ENCODE measurements around the gene MGLL. TPM values are rescaled to one million over a fixed set of nuclear protein-coding genes. Genes with fewer than 3 reads are reported as not detected.
A peak's percentile ranks its signal among the peaks of the same experiment; 100 is the strongest.

The MGLL gene
- total and polyA plus RNA-seq, 4 donors = 67.0 to 182 (median 78.2) TPM

DNA sequence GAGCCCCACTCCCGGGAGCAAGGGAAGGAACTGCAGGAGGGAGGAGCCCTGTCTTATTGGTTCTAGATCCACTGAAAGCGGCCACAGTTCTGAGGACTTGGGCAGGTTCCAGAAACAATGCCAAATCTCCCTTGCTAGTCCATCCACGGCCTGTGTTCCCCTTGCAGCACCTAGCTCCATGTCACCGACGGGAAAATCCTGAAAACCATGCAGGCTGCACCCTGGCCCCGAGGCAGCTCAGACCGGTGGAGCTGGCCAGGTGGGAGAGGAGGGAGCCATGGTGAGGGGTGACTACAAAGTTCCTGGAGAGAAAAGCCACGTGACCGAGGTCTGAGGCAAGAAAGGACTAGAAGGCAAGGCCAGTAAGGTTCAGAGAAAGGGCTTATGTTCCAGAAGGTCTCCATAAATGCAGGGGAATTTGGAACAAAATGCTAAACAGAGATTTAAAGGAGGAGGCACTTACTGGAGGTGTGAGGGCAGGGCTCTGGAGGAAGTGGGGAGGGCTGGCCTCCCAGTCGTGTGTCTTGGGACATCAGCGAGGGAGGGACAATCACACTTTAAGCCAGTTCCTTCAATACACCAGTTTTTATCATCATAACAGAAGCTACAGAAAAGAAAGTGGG lies 5.4 kb downstream of the MGLL start:
- TF ChIP-seq, protein P1, sequence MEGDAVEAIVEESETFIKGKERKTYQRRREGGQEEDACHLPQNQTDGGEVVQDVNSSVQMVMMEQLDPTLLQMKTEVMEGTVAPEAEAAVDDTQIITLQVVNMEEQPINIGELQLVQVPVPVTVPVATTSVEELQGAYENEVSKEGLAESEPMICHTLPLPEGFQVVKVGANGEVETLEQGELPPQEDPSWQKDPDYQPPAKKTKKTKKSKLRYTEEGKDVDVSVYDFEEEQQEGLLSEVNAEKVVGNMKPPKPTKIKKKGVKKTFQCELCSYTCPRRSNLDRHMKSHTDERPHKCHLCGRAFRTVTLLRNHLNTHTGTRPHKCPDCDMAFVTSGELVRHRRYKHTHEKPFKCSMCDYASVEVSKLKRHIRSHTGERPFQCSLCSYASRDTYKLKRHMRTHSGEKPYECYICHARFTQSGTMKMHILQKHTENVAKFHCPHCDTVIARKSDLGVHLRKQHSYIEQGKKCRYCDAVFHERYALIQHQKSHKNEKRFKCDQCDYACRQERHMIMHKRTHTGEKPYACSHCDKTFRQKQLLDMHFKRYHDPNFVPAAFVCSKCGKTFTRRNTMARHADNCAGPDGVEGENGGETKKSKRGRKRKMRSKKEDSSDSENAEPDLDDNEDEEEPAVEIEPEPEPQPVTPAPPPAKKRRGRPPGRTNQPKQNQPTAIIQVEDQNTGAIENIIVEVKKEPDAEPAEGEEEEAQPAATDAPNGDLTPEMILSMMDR (IDR thresholded peaks at IDR 0.05; ENCODE audit: control extremely low read depth, extremely low read depth) = no peak
- H3K9me3 ChIP-seq (ENCODE audit: control insufficient read depth in 4 of 4, insufficient read depth in 3 of 4, low read length in 3 of 4) = no peaks in the 10 kb centered on the region
- H3K4me3 ChIP-seq = no peak overlapping the region
- H3K9ac ChIP-seq (ENCODE audit: insufficient read depth in 1 of 2, low read length in 2 of 2) = no peak overlapping the region
- H3K36me3 ChIP-seq (ENCODE audit: control insufficient read depth in 4 of 4, insufficient read depth in 4 of 4, low read length in 4 of 4) = peaks cover 0 to 12% (median 0%) of the 10 kb centered on the region in 4 donors
- WGBS, 2 donors = 65 to 73% methylated on average over 11 of the region's 11 CpGs
- no peaks in the 10 kb centered on the region for H3K27me3 ChIP-seq (ENCODE audit: control insufficient read depth in 3 of 3, insufficient read depth in 3 of 3, low read length in 2 of 3)
- peaks cover 0 to 30% (median 21%) of the 10 kb centered on the region in 5 donors for H3K4me1 ChIP-seq (ENCODE audit: control insufficient read depth in 5 of 5, insufficient read depth in 5 of 5, low read length in 5 of 5)
- ATAC-seq (ENCODE audit: insufficient read depth, low FRiP score) (no peak), DNase-seq (no peak)
- H3K27ac ChIP-seq (ENCODE audit: low read depth in 1 of 2, low read length in 1 of 2) = peak overlapping the region; percentile 24 to 86

DNA sequence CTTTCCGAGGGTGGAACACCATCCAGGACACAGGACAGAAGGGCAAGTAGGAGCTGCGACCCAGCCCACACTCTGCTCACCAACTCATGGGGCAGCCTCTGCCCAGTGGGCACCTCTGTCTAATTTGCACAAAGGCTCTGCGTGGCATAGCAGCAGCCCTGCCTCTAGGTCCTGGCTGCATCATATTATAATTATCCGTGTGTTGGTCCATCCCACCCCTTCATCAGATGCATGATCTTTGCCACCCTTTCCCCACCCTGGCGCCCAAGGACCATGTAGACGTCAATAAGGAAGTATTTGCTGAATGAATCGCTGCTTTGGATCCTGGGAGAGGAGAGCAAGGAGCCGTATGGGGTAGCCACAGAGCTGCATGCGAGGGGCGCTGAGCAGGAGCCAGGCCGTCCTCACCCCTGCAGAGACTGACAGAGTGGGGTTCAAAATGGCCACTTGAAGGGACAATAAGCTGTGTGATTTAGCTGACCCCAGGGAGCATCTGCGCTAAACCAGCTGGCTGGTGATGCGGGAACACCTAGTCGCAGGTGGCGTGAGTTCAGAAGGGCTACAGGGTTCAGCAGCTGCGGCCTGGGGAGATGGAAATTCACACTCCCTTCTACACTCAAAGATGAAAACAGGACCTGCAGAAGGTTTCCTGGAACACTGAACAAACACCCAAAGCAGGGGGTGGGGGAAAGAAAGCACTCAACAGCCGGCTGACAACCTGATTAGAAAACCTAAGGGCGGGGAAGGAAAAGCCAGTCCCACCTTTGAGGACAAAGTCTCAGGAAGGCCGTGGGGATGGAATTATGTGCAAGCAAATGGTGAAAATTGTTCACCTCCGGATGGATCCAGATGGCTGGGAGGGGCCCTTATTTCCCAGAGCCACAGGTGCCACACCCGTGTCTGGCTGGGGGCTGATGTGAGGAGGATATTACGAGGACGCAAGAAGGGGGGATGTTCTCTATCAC lies 6.4 kb downstream of the MGLL start:
- Histone ChIP-seq H3K9me3 (ENCODE audit: control insufficient read depth in 4 of 4, insufficient read depth in 3 of 4, low read length in 3 of 4) (peaks cover 0 to 3% (median 0%) of the 10 kb centered on the region in 4 donors), H3K36me3 (ENCODE audit: control insufficient read depth in 4 of 4, insufficient read depth in 4 of 4, low read length in 4 of 4) (peaks cover 0 to 14% (median 0%) of the 10 kb centered on the region in 4 donors), H3K27me3 (ENCODE audit: control insufficient read depth in 3 of 3, insufficient read depth in 3 of 3, low read length in 2 of 3) (no peaks in the 10 kb centered on the region), H3K9ac (ENCODE audit: insufficient read depth in 1 of 2, low read length in 2 of 2) (no peak overlapping the region), H3K4me3 (no peak overlapping the region), H3K27ac (ENCODE audit: low read depth in 1 of 2, low read length in 1 of 2) (peak overlapping the region in 1 of 2 donors; percentile 86), H3K4me1 (ENCODE audit: control insufficient read depth in 5 of 5, insufficient read depth in 5 of 5, low read length in 5 of 5) (peaks cover 0 to 20% (median 15%) of the 10 kb centered on the region in 5 donors)
- WGBS, 2 donors = 81 to 82% methylated on average over 23 of the region's 23 CpGs
- ATAC-seq (ENCODE audit: insufficient read depth, low FRiP score) (no peak), DNase-seq (peak; percentile 36 to 69 (median 48))
- TF ChIP-seq, protein P1 (IDR thresholded peaks at IDR 0.05; ENCODE audit: control extremely low read depth, extremely low read depth) = no peak

DNA sequence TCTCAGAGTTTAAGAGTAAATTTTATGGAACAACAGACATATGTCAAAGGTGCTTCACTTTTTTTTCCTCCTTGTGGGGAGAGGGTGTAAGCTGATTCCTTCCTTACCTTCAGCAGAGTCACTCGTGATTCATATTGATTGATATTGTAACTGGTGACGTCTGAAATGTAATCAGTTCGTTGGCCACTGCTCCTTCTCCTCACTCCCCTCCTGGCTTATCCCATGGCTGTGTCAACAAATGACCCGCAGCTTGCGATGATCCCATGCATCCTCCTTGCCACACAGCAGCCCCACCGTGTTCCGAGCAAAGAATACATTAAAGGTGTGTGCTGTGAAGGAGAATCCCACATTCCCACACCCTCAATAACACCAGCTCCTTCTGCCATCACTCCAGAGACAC lies 7.3 kb downstream of the MGLL start:
- 79 to 90% methylated on average over 7 of the region's 7 CpGs for WGBS, 2 donors
- Histone ChIP-seq H3K4me1 (ENCODE audit: control insufficient read depth in 5 of 5, insufficient read depth in 5 of 5, low read length in 5 of 5) (peaks cover 4 to 20% (median 8%) of the 10 kb centered on the region in 5 donors), H3K27me3 (ENCODE audit: control insufficient read depth in 3 of 3, insufficient read depth in 3 of 3, low read length in 2 of 3) (no peaks in the 10 kb centered on the region), H3K9me3 (ENCODE audit: control insufficient read depth in 4 of 4, insufficient read depth in 3 of 4, low read length in 3 of 4) (peaks cover 0 to 3% (median 0%) of the 10 kb centered on the region in 4 donors), H3K36me3 (ENCODE audit: control insufficient read depth in 4 of 4, insufficient read depth in 4 of 4, low read length in 4 of 4) (peaks cover 0 to 14% (median 0%) of the 10 kb centered on the region in 4 donors), H3K27ac (ENCODE audit: low read depth in 1 of 2, low read length in 1 of 2) (peak overlapping the region in 1 of 2 donors; percentile 6), H3K4me3 (no peak overlapping the region), H3K9ac (ENCODE audit: insufficient read depth in 1 of 2, low read length in 2 of 2) (no peak overlapping the region)
- TF ChIP-seq, protein P1 (IDR thresholded peaks at IDR 0.05; ENCODE audit: control extremely low read depth, extremely low read depth) = no peak
- ATAC-seq (ENCODE audit: insufficient read depth, low FRiP score) = no peak
- DNase-seq = no peak

All from lung (tissue), 12 donors.